ENCODE measurements around the gene SLC8A1.

The SLC8A1 gene

GRCh38 chr2:40220177-40220925 lies 231.5 kb downstream of the SLC8A1 start:
- no peak for DNase-seq

GRCh38 chr2:40219141-40219540 lies 232.7 kb downstream of the SLC8A1 start:
- no peak for DNase-seq

- DNase-seq = no peak
These were observed 233.2 kb downstream of the SLC8A1 start for GRCh38 chr2:40218679-40219078.

- no peak for DNase-seq
These were observed 238.3 kb downstream of the SLC8A1 start for GRCh38 chr2:40213619-40214018.

GRCh38 chr2:40213071-40213470 lies 238.8 kb downstream of the SLC8A1 start:
- DNase-seq = no peak

- DNase-seq = no peak
These were observed 240.9 kb downstream of the SLC8A1 start for GRCh38 chr2:40210968-40211353.

GRCh38 chr2:40210344-40210967 lies 241.4 kb downstream of the SLC8A1 start:
- DNase-seq = no peak

- no peak for DNase-seq
These were observed 242.1 kb downstream of the SLC8A1 start for GRCh38 chr2:40209761-40210160.

GRCh38 chr2:40208463-40208862 lies 243.4 kb downstream of the SLC8A1 start:
- peak; percentile 53 for DNase-seq

- DNase-seq = no peak
These were observed 247.6 kb downstream of the SLC8A1 start for GRCh38 chr2:40204268-40204667.

- no peak for DNase-seq
These were observed 249.0 kb downstream of the SLC8A1 start for GRCh38 chr2:40202798-40203400.

- no peak for DNase-seq
These were observed 250.5 kb downstream of the SLC8A1 start for GRCh38 chr2:40201425-40201824.

GRCh38 chr2:40200366-40200915 lies 251.4 kb downstream of the SLC8A1 start:
- no peak for DNase-seq

GRCh38 chr2:40199771-40200170 lies 252.1 kb downstream of the SLC8A1 start:
- DNase-seq = no peak

GRCh38 chr2:40197121-40197520 lies 254.8 kb downstream of the SLC8A1 start:
- no peak for DNase-seq

- DNase-seq = no peak
These were observed 258.2 kb downstream of the SLC8A1 start for GRCh38 chr2:40193670-40194026.

- DNase-seq = no peak
These were observed 258.8 kb downstream of the SLC8A1 start for GRCh38 chr2:40192864-40193669.

GRCh38 chr2:40190457-40190856 lies 261.4 kb downstream of the SLC8A1 start:
- no peak for DNase-seq

- no peak for DNase-seq
These were observed 262.0 kb downstream of the SLC8A1 start for GRCh38 chr2:40189881-40190280.

- DNase-seq = no peak
These were observed 264.8 kb downstream of the SLC8A1 start for GRCh38 chr2:40187054-40187453.

GRCh38 chr2:40184551-40184950 lies 267.3 kb downstream of the SLC8A1 start:
- no peak for DNase-seq

- no peak for DNase-seq
These were observed 270.0 kb downstream of the SLC8A1 start for GRCh38 chr2:40181855-40182254.

GRCh38 chr2:40179801-40180200 lies 272.1 kb downstream of the SLC8A1 start:
- no peak for DNase-seq

Measured in NCI-H2081 treated with DMSO at 0.1 percent for 48 hours (cell line).